HG02642 (cell line): Measurements from ENCODE around the gene PRR14.

Experiments
- ATAC-seq: cut with Tn5 transposase; IDR thresholded peaks from one replicate; pipeline ENCODE4 v1.9.1; 2021; ENCODE audit warnings: mild to moderate bottlenecking; ENCODE audit not compliant: unreplicated experiment, poor library complexity

Gene PRR14

GRCh38 chr16:30650369-30651123 is at the start of gene PRR14:
Gene PRR14 (plus strand): TSS chr16:30650960. CDS start chr16:30651646, 686 bp downstream.
- ATAC-seq = peak; percentile 75

- no peak for ATAC-seq
Measured at GRCh38 chr16:30601966-30602365, 48.8 kb upstream of the PRR14 start.

GRCh38 chr16:30602616-30603277 is 48.0 kb upstream of the PRR14 start:
- ATAC-seq = no peak

- no peak for ATAC-seq
Measured at GRCh38 chr16:30603945-30604315, 46.8 kb upstream of the PRR14 start.

GRCh38 chr16:30604316-30604947 is 46.3 kb upstream of the PRR14 start:
- ATAC-seq = no peak

DNA sequence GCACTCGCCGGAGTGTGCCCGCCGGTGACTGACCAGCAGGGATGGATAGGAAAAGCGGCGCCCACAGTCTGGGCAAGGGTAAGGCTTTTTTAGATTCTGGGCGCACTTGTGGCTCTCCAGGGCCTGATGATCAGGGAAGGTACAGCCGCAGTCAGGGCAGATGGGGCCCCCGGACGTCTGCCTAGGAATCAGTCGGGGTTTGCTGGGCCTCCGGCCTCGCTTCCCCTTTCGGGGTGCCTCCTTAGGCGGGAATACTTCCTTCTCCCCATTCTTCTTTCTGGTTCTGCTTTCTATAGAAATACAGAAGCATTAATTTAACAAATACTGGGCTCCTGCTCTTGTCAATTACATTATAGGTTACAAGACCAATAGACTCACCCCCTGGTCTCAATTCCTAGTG is 45.6 kb upstream of the PRR14 start:
- ATAC-seq = no peak

- no peak for ATAC-seq
Measured at GRCh38 chr16:30606004-30606403, 44.8 kb upstream of the PRR14 start.

- no peak for ATAC-seq
Measured at GRCh38 chr16:30609002-30609925, 41.5 kb upstream of the PRR14 start.

- ATAC-seq = peak; percentile 91
Measured at GRCh38 chr16:30609926-30610839, 40.6 kb upstream of the PRR14 start, which contains the start of gene ZNF689. Gene ZNF689 (minus strand): TSS chr16:30610389. CDS start chr16:30610041, 348 bp downstream.

DNA sequence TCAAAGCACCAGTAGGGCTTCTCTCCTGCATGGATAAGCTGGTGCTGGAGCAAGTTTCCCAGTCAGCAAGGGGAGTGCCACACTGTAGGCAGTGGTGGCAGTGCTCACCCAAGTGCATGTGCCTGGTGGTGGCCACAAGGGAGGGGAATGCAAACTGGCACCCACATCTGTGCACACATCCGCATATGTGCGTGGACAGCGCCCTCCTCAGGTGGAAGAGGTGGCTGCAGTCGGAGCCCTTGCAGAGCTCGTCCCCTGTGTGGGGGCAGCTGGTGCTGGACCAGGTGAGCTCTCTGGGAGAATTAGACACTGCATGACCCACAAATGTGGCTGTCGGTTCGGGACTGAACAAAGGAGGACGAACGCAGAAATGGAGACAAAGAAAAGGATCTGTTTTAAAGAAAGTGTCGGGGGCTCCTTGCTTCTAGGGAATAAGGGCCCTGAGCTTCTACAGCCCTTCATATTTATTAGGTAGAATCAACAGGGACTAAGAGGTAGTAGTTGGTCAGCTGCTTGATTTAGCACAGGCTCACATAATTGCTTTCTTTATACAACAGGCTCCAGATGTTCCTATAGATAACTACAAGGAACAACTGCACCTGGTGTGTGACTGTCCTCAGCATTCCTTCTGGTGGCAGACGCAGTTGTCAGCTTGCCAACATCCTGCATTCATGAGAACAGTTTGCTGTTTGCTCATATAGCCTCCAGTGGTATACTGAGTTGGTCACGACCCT is 35.2 kb upstream of the PRR14 start:
- ATAC-seq = no peak

GRCh38 chr16:30619202-30619601 is 31.6 kb upstream of the PRR14 start:
- no peak for ATAC-seq

- ATAC-seq = no peak
Measured at GRCh38 chr16:30619638-30620037, 31.1 kb upstream of the PRR14 start.

GRCh38 chr16:30620169-30620568 is 30.6 kb upstream of the PRR14 start:
- ATAC-seq = no peak

DNA sequence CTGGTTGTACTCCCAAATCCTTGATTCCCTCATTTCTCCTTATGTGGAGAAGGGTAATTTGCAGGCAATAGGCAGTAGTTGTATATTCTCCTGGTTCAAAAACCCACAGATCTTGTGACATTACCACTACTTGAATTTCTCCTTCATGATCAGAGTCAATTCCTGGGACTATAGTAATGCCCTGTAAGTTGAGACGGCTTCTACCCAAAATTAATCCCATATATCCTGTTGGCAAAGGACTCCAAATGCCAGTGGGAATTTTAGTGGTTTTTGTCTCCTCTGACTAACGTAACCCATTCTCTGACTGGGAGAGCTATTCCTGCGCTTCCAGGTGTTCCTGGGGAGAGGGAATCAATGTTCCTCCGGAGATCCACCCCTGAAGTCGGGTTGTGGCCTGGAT is 29.0 kb upstream of the PRR14 start:
- no peak for ATAC-seq

DNA sequence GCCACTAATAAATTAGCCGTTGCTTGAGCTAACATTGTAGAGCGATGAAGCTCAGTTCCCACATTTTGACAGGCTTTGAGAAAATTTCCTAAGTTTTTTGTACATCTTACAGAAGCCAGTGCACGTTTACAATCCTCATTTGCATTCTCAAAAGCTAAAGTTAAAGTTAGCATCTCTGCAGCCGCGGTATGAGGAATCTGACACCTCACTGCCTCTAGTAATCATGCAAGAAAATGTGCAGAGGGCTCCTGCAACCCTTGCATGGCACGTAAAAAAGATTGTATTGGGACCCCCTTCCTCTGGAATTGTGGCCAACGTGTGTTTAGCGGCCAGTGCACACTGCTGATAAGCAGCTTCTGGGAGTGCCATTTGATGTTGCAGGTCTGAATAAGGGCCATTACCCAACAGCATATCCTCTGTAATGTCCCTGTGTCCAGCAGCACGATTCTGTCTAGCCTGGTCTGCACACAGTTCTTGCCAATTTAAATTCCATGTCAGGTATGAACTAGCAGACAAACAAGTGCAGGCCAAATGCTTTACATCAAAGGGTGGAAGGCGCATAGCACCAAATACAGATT is 28.2 kb upstream of the PRR14 start:
- no peak for ATAC-seq

GRCh38 chr16:30623536-30624283 is 27.1 kb upstream of the PRR14 start:
- no peak for ATAC-seq

GRCh38 chr16:30626236-30626635 is 24.5 kb upstream of the PRR14 start:
- no peak for ATAC-seq
